PC-3 (cell line): Measurements from ENCODE around the gene MCM9. TPM values are rescaled to one million over a fixed set of nuclear protein-coding genes. Genes with fewer than 3 reads are reported as not detected.

Experiments used
- ATAC-seq: fragments of 200-7000 bp; cut with Tn5 transposase; 2 replicates; pipeline ENCODE4 v1.9.1; 2020; ENCODE audit warnings: mild to moderate bottlenecking, moderate library complexity
- BruUV-seq: library from RNA; stranded (reverse); fragments of 400-500 nt; replicated peaks from 2 replicates; lab custom pipeline; 2021; lab: Mats Ljungman, UMichigan
- CTCF ChIA-PET: fragments of 300-600 bp; sonication (Branson Sonifier 250); formaldehyde crosslinking; loops from one replicate; lab custom pipeline; 2022; ENCODE audit warnings: antibody characterized with exemption; lab: Charles Lee
- POLR2A ChIA-PET: fragments of 300-600 bp; sonication (Branson Sonifier 250); formaldehyde crosslinking; loops from one replicate; lab custom pipeline; 2022; ENCODE audit warnings: antibody characterized with exemption; ENCODE audit not compliant: unreplicated experiment; lab: Charles Lee
- DNase-seq: peaks from one replicate; pipeline ENCODE4 v3.0.0-alpha.2; 2015
- H2AFZ ChIP-seq: fragments of 300-600 bp; sonication (generic); 2 replicates; pipeline ENCODE4 v1.6.0; 2016; ENCODE audit warnings: antibody characterized with exemption, low read length
- H3F3A ChIP-seq: fragments of 300-600 bp; sonication (generic); one replicate; pipeline ENCODE4 v1.6.0; 2017; ENCODE audit warnings: antibody characterized with exemption, low read length, control low read depth, mild to moderate bottlenecking; ENCODE audit not compliant: unreplicated experiment
- H3K27ac ChIP-seq: fragments of 300-600 bp; sonication (generic); 2 replicates; pipeline ENCODE4 v1.5.1; 2016; ENCODE audit warnings: mild to moderate bottlenecking, low read length
- H3K27me3 ChIP-seq: fragments of 300-600 bp; sonication (generic); 2 replicates; pipeline ENCODE4 v1.6.1; 2016; ENCODE audit warnings: low read length, mixed read lengths
- H3K36me3 ChIP-seq: fragments of 300-600 bp; sonication (generic); 2 replicates; pipeline ENCODE4 v1.6.1; 2016; ENCODE audit warnings: low read depth, mixed run types, low read length, mixed read lengths
- H3K4me1 ChIP-seq: fragments of 300-600 bp; sonication (generic); 2 replicates; pipeline ENCODE4 v1.5.1; 2016; ENCODE audit warnings: low read length; ENCODE audit not compliant: insufficient read depth
- H3K4me2 ChIP-seq: fragments of 300-600 bp; sonication (generic); 2 replicates; pipeline ENCODE4 v1.6.0; 2016; ENCODE audit warnings: low read length
- H3K4me3 ChIP-seq: fragments of 300-600 bp; sonication (generic); 2 replicates; pipeline ENCODE4 v1.5.1; 2016; ENCODE audit warnings: mild to moderate bottlenecking, low read length, mixed read lengths
- H3K79me2 ChIP-seq: fragments of 300-600 bp; sonication (generic); 2 replicates; pipeline ENCODE4 v1.6.1; 2017; ENCODE audit warnings: low read length, mixed read lengths
- H3K9ac ChIP-seq: fragments of 300-600 bp; sonication (generic); 2 replicates; pipeline ENCODE4 v1.6.0; 2016; ENCODE audit warnings: mild to moderate bottlenecking, low read length
- H3K9me2 ChIP-seq: fragments of 300-600 bp; sonication (generic); replicated peaks from 2 replicates; pipeline ENCODE4 v1.6.1; 2016; ENCODE audit warnings: mixed run types, low read length, mixed read lengths
- H3K9me3 ChIP-seq: fragments of 300-600 bp; sonication (generic); 2 replicates; pipeline ENCODE4 v1.6.1; 2016; ENCODE audit warnings: low read length, mixed read lengths
- H4K20me1 ChIP-seq: fragments of 300-600 bp; sonication (generic); 2 replicates; pipeline ENCODE4 v1.6.1; 2016; ENCODE audit warnings: low read length, mixed read lengths
- EZH2 ChIP-seq: fragments of 300-600 bp; sonication (generic); IDR thresholded peaks from one replicate; pipeline ENCODE4 v1.6.1; 2017; ENCODE audit warnings: antibody characterized with exemption, mild to moderate bottlenecking, low read length; ENCODE audit not compliant: unreplicated experiment
- EZH2phosphoT487 ChIP-seq: fragments of 300-600 bp; sonication (generic); IDR thresholded peaks from 2 replicates; pipeline ENCODE4 v1.6.1; 2018; ENCODE audit warnings: mild to moderate bottlenecking, antibody characterized with exemption, low read length, borderline replicate concordance
- intact Hi-C: fragments of 100-400 bp; cut with micrococcal nuclease; formaldehyde crosslinking; loops from 2 replicates; pipeline ENCODE4 v1.9.0; 2023
- total RNA-seq: library from RNA; depleted of rRNA; stranded (reverse); fragments of >200 nt; gene quantifications from 2 replicates; pipeline ENCODE4 v1.2.3, GENCODE V29; 2014; rRNA removed
- TF ChIP-seq, protein P1 (sequence below): fragments of 300-600 bp; sonication (generic); conservative IDR thresholded peaks from 2 replicates; pipeline ENCODE4 v1.5.1; 2017; ENCODE audit warnings: antibody characterized with exemption, low read depth, mild to moderate bottlenecking, low read length

Gene MCM9
- total RNA-seq, 1 experiment from 2014 or later: 5.8 TPM

DNA sequence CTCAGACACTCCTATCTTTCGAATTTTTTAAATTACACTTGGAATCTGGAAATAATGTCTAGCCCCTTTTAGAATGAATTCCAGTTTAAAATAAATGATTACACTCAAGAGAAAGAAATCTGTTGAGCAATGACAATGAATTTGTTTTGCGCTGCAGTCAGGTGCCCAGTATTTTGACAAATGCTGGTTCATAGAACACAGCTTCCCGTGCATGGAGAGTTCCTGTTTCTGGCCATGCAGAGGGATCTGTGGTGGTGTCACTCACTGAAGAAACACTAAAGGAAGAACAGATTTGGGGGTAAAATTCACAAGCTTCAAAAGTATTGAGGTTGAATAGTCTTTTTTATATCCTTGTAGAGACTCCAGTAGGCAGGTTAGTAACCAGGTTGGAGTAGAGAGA, 170.2 kb downstream of the MCM9 start:
- H2AFZ ChIP-seq: no peak overlapping the region
- DNase-seq: no peak
- no peaks in the 10 kb centered on the region for H3K27me3 ChIP-seq
- no peaks in the 10 kb centered on the region for H3K36me3 ChIP-seq
- H3K79me2 ChIP-seq: no peaks in the 10 kb centered on the region
- no peaks in the 10 kb centered on the region for H3K9me2 ChIP-seq
- H3K9ac ChIP-seq: no peak overlapping the region
- ATAC-seq: no peak
- H3K27ac ChIP-seq: no peak overlapping the region
- H3K9me3 ChIP-seq: no peaks in the 10 kb centered on the region
- no peak overlapping the region for H3K4me2 ChIP-seq
- ChIA-PET POLR2A (interaction anchor here (0.5 to 0.6 kb wide), 2 partner anchors 158 to 1423 kb away, joined by 3 read pairs; no protein-coding TSS in a partner anchor), CTCF (no interaction called here)
- no peaks in the 10 kb centered on the region for H3F3A ChIP-seq
- BruUV-seq: no TSS peak
- intact Hi-C loops: no loop called here
- no peak for TF ChIP-seq EZH2
- TF ChIP-seq EZH2phosphoT487: no peak
- TF ChIP-seq, protein P1, sequence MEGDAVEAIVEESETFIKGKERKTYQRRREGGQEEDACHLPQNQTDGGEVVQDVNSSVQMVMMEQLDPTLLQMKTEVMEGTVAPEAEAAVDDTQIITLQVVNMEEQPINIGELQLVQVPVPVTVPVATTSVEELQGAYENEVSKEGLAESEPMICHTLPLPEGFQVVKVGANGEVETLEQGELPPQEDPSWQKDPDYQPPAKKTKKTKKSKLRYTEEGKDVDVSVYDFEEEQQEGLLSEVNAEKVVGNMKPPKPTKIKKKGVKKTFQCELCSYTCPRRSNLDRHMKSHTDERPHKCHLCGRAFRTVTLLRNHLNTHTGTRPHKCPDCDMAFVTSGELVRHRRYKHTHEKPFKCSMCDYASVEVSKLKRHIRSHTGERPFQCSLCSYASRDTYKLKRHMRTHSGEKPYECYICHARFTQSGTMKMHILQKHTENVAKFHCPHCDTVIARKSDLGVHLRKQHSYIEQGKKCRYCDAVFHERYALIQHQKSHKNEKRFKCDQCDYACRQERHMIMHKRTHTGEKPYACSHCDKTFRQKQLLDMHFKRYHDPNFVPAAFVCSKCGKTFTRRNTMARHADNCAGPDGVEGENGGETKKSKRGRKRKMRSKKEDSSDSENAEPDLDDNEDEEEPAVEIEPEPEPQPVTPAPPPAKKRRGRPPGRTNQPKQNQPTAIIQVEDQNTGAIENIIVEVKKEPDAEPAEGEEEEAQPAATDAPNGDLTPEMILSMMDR: no peak
- peaks cover 11% of the 10 kb centered on the region for H3K4me1 ChIP-seq
- H3K4me3 ChIP-seq: no peak overlapping the region
- H4K20me1 ChIP-seq: no peaks in the 10 kb centered on the region

Other genes with a start within 250 kb of the MCM9 start
- 24.6 and 25.0 TPM in 2 replicates for gene ASF1A, start 41.0 kb downstream of the MCM9 start, total RNA-seq
- gene FAM184A, start 143.5 kb upstream of the MCM9 start, total RNA-seq: 1.2 and 4.4 TPM in 2 replicates